ENCODE measurements around the gene TXNL4A. TPM values are rescaled to one million over a fixed set of nuclear protein-coding genes. Genes with fewer than 3 reads are reported as not detected.
A peak's percentile ranks its signal among the peaks of the same experiment; 100 is the strongest.

The TXNL4A gene
- total RNA-seq, 1 experiment from 2014 or later = 416 TPM

GRCh38 chr18:79951545-79952455 is 36.6 kb downstream of the TXNL4A start, which contains the start of gene SLC66A2:
SLC66A2 (minus strand) TSS chr18:79951653; CDS start chr18:79950926, 727 bp downstream.
- no peak for TF ChIP-seq CTCF (IDR thresholded peaks at IDR 0.05)
- peak; percentile 67; the same call in 1 of the 2 replicates for TF ChIP-seq POLR2AphosphoS5 (IDR thresholded peaks at IDR 0.05; ENCODE audit: low read depth, low read length)
- ChIA-PET POLR2A (interaction anchor here (0.6 kb wide), 1 partner anchor 251 kb away, joined by 3 read pairs; no protein-coding TSS in a partner anchor), CTCF (interaction anchor here (0.8 kb wide), 1 partner anchor 175 kb away, joined by 6 read pairs; no protein-coding TSS in a partner anchor)
- DNase-seq (ENCODE audit: low read depth, low spot score) = no peak
- H3K4me1 ChIP-seq (ENCODE audit: control insufficient read depth, insufficient read depth, low read length) = peaks cover 29% of the 10 kb centered on the region
- peak; percentile 95 for ATAC-seq
- BruUV-seq (replicated peaks) = no TSS peak
- peak within 1 kb of the TSS; percentile 65 to 77 for H3K4me3 ChIP-seq (ENCODE audit: low read depth in 2 of 2, low read length in 2 of 2)
- no peaks in the 10 kb centered on the region for H3K9me3 ChIP-seq (ENCODE audit: control insufficient read depth, insufficient read depth, low read depth, low read length)
- intact Hi-C loops (cut with micrococcal nuclease; ENCODE audit: unreplicated experiment) (no loop called here), in situ Hi-C loops (cut with HindIII; ENCODE audit: low pct_unique_long_range_greater_than_20kb, low sequenced_read_pairs) (no loop called here)
- peak within 1 kb of the TSS; percentile 70 for H3K27ac ChIP-seq (ENCODE audit: low read length)
- H3K27me3 ChIP-seq (ENCODE audit: control insufficient read depth, insufficient read depth, low read length) = no peaks in the 10 kb centered on the region
- no peaks in the 10 kb centered on the region for H3K36me3 ChIP-seq (ENCODE audit: control insufficient read depth, insufficient read depth, low read length)

- in situ Hi-C loops (cut with HindIII; ENCODE audit: low pct_unique_long_range_greater_than_20kb, low sequenced_read_pairs) (no loop called here), intact Hi-C loops (cut with micrococcal nuclease; ENCODE audit: unreplicated experiment) (no loop called here)
- no TSS peak for BruUV-seq (replicated peaks)
- peak; percentile 54 for ATAC-seq
- Histone ChIP-seq H3K9me3 (ENCODE audit: control insufficient read depth, insufficient read depth, low read depth, low read length) (no peaks in the 10 kb centered on the region), H3K4me3 (ENCODE audit: low read depth in 2 of 2, low read length in 2 of 2) (peak overlapping the region; percentile 65 to 75), H3K4me1 (ENCODE audit: control insufficient read depth, insufficient read depth, low read length) (peaks cover 35% of the 10 kb centered on the region), H3K36me3 (ENCODE audit: control insufficient read depth, insufficient read depth, low read length) (no peaks in the 10 kb centered on the region), H3K27me3 (ENCODE audit: control insufficient read depth, insufficient read depth, low read length) (no peaks in the 10 kb centered on the region), H3K27ac (ENCODE audit: low read length) (peak overlapping the region; percentile 62)
- no peak for DNase-seq (ENCODE audit: low read depth, low spot score)
- CTCF ChIA-PET = no interaction called here
- no peak for TF ChIP-seq POLR2AphosphoS5 (IDR thresholded peaks at IDR 0.05; ENCODE audit: low read depth, low read length)
- TF ChIP-seq SIN3A (IDR thresholded peaks at IDR 0.05; ENCODE audit: borderline replicate concordance, insufficient read depth, low read depth, low read length) = peak; percentile 38; the same call in 1 of the 2 replicates
- POLR2A ChIA-PET = interaction anchor here (0.5 kb wide), 1 partner anchor 125 kb away, joined by 3 read pairs; no protein-coding TSS in a partner anchor
Observed at GRCh38 chr18:79950515-79951341, 37.6 kb downstream of the TXNL4A start.

- no peak for TF ChIP-seq TCF7L2 (IDR thresholded peaks at IDR 0.05; ENCODE audit: low read depth, low read length)
- no peak for TF ChIP-seq SIN3A (IDR thresholded peaks at IDR 0.05; ENCODE audit: borderline replicate concordance, insufficient read depth, low read depth, low read length)
- TF ChIP-seq CTCF (IDR thresholded peaks at IDR 0.05) = no peak
- no peak for TF ChIP-seq REST (IDR thresholded peaks at IDR 0.05; ENCODE audit: insufficient read depth in 1 of 2, low read depth in 2 of 2, low read length in 1 of 2)
- TF ChIP-seq POLR2AphosphoS5 (IDR thresholded peaks at IDR 0.05; ENCODE audit: low read depth, low read length) = no peak
- Histone ChIP-seq H3K36me3 (ENCODE audit: control insufficient read depth, insufficient read depth, low read length) (no peaks in the 10 kb centered on the region), H3K4me1 (ENCODE audit: control insufficient read depth, insufficient read depth, low read length) (peaks cover 43% of the 10 kb centered on the region), H3K27ac (ENCODE audit: low read length) (no peak overlapping the region; the same call in 1 of the 2 replicates), H3K27me3 (ENCODE audit: control insufficient read depth, insufficient read depth, low read length) (no peaks in the 10 kb centered on the region), H3K4me3 (ENCODE audit: low read depth in 2 of 2, low read length in 2 of 2) (peak overlapping the region; percentile 65 to 75), H3K9me3 (ENCODE audit: control insufficient read depth, insufficient read depth, low read depth, low read length) (no peaks in the 10 kb centered on the region)
- ChIA-PET CTCF (no interaction called here), POLR2A (interaction anchor here (0.5 kb wide), 1 partner anchor 124 kb away, joined by 3 read pairs; no protein-coding TSS in a partner anchor)
- TSS peak; percentile 78 for BruUV-seq (replicated peaks)
- intact Hi-C loops (cut with micrococcal nuclease; ENCODE audit: unreplicated experiment) = no loop called here
- in situ Hi-C loops (cut with HindIII; ENCODE audit: low pct_unique_long_range_greater_than_20kb, low sequenced_read_pairs) = no loop called here
- DNase-seq (ENCODE audit: low read depth, low spot score) = no peak
- ATAC-seq = no peak
Observed at GRCh38 chr18:79949697-79950487, 38.5 kb downstream of the TXNL4A start.
